GM18907 (cell line): ENCODE results near the gene PNLIPRP2.

Source experiments
- ATAC-seq: cut with Tn5 transposase; IDR thresholded peaks from one replicate; pipeline ENCODE4 v1.9.1; 2021; ENCODE audit warnings: mild to moderate bottlenecking, moderate library complexity; ENCODE audit not compliant: unreplicated experiment

PNLIPRP2 gene

GRCh38 chr10:116679351-116679750 is 58.6 kb downstream of the PNLIPRP2 start:
- no peak for ATAC-seq

- no peak for ATAC-seq
Measured at GRCh38 chr10:116683166-116683565, 62.4 kb downstream of the PNLIPRP2 start.

DNA sequence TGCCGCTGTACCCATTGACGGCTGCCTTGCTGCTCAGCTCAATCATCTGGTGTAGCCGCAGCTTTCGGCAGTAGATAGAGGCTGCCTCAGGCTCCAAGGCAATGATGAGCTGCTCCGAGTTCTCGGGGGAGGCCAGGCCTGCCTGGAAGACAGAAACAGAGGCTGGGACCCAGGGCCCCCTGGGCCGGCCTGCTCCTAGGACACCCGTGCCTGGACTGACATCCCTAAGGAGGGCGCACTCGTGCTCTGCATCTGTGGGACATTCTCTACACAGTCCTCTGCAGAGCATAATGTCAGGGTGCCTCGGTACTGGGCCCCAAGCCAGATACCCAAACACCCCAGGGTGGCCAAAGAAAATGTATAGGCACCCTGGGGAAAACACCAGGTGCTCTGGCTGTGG is 63.1 kb downstream of the PNLIPRP2 start:
- ATAC-seq = no peak

- ATAC-seq = no peak
Measured at GRCh38 chr10:116684781-116685180, 64.0 kb downstream of the PNLIPRP2 start.

- no peak for ATAC-seq
Measured at GRCh38 chr10:116685807-116686206, 65.1 kb downstream of the PNLIPRP2 start.

DNA sequence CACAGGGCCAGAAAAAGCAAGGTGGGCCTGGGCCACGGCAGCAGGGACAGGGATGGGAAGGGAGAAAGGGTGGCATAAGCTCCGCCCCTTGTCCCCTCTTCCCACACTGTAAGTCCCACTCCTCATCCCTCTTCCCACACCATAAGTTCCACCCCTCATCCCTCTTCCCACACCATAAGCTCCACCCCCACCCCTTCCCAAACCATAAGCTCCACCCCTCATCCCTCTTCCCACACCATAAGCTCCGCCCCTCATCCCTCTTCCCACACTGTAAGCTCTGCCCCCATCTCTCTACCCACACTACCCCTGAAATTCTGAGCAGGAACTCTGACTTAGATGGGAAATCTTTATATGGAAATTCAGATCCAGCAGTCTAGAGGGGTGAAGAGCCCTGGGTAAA is 65.9 kb downstream of the PNLIPRP2 start:
- no peak for ATAC-seq

DNA sequence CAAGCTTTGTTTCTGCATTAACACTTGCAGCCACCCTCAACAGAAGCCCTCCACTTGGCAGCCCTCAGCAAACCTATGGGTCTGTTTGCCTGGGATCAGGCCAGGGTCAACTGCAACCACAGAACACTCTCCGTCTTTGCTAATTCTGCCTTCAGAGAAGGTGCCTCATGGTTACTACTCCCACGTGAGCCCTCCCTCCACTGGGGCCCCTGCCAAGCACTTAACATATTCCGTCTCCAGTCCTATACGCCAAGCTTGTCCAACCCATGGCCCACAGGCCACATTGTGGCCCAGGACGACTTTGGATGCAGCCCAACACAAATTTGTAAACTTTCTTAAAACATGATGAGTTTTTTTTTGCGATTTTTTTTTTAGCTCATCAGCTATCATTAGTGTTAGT is 66.9 kb downstream of the PNLIPRP2 start:
- no peak for ATAC-seq

GRCh38 chr10:116688241-116688711 is 67.5 kb downstream of the PNLIPRP2 start:
- no peak for ATAC-seq

GRCh38 chr10:116688741-116689495 is 68.2 kb downstream of the PNLIPRP2 start:
- no peak for ATAC-seq

- ATAC-seq = no peak
Measured at GRCh38 chr10:116689744-116690143, 69.0 kb downstream of the PNLIPRP2 start.

DNA sequence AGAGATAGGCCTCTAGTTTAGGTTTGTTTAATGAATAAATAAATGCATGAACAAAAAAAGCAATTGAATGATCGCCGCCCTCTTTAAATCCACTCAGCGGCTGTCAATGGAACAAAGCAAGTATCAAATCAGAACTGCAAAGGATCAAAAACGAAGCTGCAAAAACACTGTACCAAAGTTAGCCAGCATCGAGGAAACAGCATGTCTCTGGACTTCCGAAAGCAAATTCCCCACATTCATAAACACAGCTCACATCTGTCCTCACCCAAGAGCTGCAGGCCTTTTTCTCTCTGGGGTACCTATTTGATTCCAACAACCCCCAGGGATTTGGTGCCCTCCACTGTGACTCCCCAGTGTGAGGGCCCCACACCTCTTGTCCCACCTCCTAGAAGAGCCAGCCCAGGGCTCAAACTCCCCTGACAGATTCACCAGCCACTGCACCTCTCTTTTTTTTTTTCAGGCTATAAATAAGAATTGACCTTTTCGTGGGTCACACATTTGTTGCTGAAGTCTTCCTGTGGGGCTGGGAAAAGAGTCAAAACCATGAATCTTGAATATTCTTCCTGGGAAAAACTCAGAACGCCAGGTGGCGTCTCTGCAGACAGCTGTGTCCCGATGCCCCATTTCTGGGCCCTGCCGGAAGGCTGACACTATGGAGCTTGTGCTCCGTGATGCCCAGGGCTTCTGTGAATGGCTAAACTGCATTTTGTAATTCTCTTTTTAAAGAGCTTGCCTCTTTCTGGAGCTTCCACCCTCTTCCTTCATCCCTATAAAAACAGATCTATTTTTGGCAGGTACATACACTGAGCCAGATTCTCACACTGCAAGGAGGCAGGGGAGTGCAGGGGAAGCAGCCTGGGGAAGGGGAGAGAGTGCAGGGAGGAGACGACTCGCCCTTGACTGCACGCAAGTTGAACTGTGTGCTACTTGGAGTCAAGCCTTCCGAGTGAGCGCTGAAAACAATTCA is 69.9 kb downstream of the PNLIPRP2 start:
- no peak for ATAC-seq

- no peak for ATAC-seq
Measured at GRCh38 chr10:116691635-116692034, 70.9 kb downstream of the PNLIPRP2 start.

DNA sequence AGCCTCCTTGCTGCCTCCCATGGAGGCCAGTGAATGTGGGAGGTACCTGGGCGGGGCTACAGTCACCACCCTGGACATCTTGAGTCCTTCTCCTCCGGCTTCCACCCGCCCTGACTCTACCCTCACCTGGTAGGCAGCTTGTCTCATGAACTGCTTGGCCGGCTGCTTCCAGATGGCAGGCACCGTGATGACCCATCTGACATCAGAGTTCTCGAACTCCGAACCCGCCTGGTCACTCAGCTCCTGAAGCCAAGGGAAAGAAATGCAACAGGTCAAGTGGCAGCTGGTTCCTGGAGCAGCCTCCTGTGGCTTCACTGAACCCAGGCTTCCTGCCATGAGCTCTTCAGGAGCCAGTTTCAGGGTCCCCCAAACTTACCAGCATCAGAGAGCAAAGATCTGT is 71.5 kb downstream of the PNLIPRP2 start:
- no peak for ATAC-seq

- no peak for ATAC-seq
Measured at GRCh38 chr10:116694243-116694926, 73.6 kb downstream of the PNLIPRP2 start.
